ENCODE data around the gene TRMT44. TPM values are rescaled to one million over a fixed set of nuclear protein-coding genes. Genes with fewer than 3 reads are reported as not detected.

TRMT44 gene
- polyA plus RNA-seq, 3 donors, result 4.9 to 7.5 (median 6.6) TPM

DNA sequence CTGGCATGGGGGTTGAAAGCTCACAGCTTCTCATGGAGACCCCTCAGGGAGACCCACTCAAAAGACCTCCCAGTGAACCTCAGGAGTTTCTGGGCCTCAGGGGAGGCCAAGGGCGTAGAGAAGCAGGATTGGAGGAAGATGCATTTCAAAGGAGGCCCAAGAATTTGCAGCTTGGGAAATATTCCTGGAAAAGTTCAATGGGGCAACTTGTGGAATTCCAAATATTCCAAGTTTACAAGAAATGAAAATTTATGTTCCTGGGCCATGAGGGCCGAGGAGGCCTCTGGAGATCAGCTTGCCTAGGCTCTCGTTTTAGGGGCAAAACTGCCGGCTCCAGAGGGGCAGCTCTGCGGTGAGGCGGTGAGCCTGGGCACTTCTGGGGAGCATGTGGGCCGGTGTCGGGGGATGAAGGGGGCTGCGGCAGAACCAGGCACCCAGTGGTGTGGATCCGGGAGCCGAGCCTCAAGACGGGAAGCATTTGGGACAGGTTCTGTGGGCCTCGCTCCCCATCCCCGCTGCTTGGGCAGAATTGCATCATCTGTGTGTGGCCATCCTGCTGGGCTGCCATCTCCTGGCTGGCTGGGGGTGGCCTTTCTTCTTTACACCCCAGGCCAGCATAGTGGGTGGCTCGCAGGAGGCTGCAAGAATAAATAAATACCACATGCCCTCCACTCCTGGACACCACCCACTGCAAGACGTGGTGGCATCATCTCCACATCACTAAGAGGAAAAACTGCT is 85.0 kb downstream of the TRMT44 start:
- no peak overlapping the region for H3K4me3 ChIP-seq (replicated peaks in 1 of 3; ENCODE audit: low read depth in 2 of 3, low read length in 3 of 3)
- no peaks in the 10 kb centered on the region for H4K20me1 ChIP-seq (ENCODE audit: insufficient read depth, low read length)
- Mint-ChIP-seq H3K27me3 (ENCODE audit: low read depth in 3 of 3) (peaks cover 1 to 7% (median 4%) of the 10 kb centered on the region in 3 donors), H3K27ac (no peak overlapping the region), H3K4me3 (no peak overlapping the region), H3K9me3 (peaks cover 2 to 11% (median 9%) of the 10 kb centered on the region in 7 donors), H3K4me1 (no peaks in the 10 kb centered on the region), H3K36me3 (no peaks in the 10 kb centered on the region)
- H3K9ac ChIP-seq (ENCODE audit: insufficient read depth, low read length, poor library complexity, severe bottlenecking), result no peak overlapping the region
- H3K36me3 ChIP-seq (replicated peaks in 1 of 2; ENCODE audit: control insufficient read depth in 1 of 2, insufficient read depth in 2 of 2, low read length in 2 of 2), result no peaks in the 10 kb centered on the region
- no peak overlapping the region for H2AFZ ChIP-seq (ENCODE audit: insufficient read depth, low read depth, low read length, poor library complexity, severe bottlenecking)
- WGBS (ENCODE audit: insufficient coverage), result 86% methylated on average over 8 of the region's 16 CpGs
- H3K27me3 ChIP-seq (ENCODE audit: control insufficient read depth in 2 of 2, insufficient read depth in 2 of 2, low read length in 2 of 2), result no peaks in the 10 kb centered on the region
- H3K4me1 ChIP-seq (ENCODE audit: control insufficient read depth in 1 of 2, insufficient read depth in 2 of 2, low read length in 2 of 2), result no peaks in the 10 kb centered on the region
- no peak overlapping the region for H3K27ac ChIP-seq (ENCODE audit: low read depth in 1 of 2, low read length in 2 of 2)
- H3K79me2 ChIP-seq (ENCODE audit: insufficient read depth, low read length), result no peaks in the 10 kb centered on the region
- H3K9me3 ChIP-seq (replicated peaks in 1 of 2; ENCODE audit: control insufficient read depth in 1 of 2, insufficient read depth in 1 of 2, low read length in 2 of 2), result peaks cover 0 to 10% of the 10 kb centered on the region in 2 donors
- intact Hi-C loops (cut with micrococcal nuclease), result no loop called here
- no peak for TF ChIP-seq CTCF (IDR thresholded peaks at IDR 0.05)
- no peak for DNase-seq
- H3K4me2 ChIP-seq (replicated peaks; ENCODE audit: extremely low read depth, low read length, poor library complexity, severe bottlenecking), result no peak overlapping the region

Small RNAs within 50 kb of the gene (small RNA-seq; reads per million reads assigned to genes)
- gene RNA5SP152 (ENCODE audit: insufficient read length, low read depth), result not detected

Other genes with a start within 250 kb of the TRMT44 start
- gene SH3TC1, start 241.5 kb upstream of the TRMT44 start, polyA plus RNA-seq, result 10 to 100 TPM; 36.9 to 85.7 (median 41.9) TPM
- gene HTRA3, start 171.0 kb upstream of the TRMT44 start, polyA plus RNA-seq, result not detected
- 10 to 100 TPM in 2 of 3 donors, 1 to 10 TPM in 1; 3.8 to 16.8 (median 13.3) TPM for gene ACOX3, start 54 bp upstream of the TRMT44 start, polyA plus RNA-seq
- not detected for gene GPR78, start 139.6 kb downstream of the TRMT44 start, polyA plus RNA-seq
- gene CPZ, start 152.0 kb downstream of the TRMT44 start, polyA plus RNA-seq, result not detected

Data from CD14-positive monocyte (primary cell).